GM12874 (cell line): ENCODE data around the gene CPD.
A peak's percentile ranks its signal among the peaks of the same experiment; 100 is the strongest.

ENCODE experiments used
- TF ChIP-seq, protein P1 (sequence below): IDR thresholded peaks from 2 replicates; pipeline ENCODE4 v1.5.1; 2011; ENCODE audit warnings: low read depth, mild to moderate bottlenecking, control low read depth, low read length, moderate library complexity; ENCODE audit not compliant: insufficient read depth

CPD gene

GRCh38 chr17:30458371-30458770 is 79.6 kb downstream of the CPD start:
- TF ChIP-seq, protein P1, sequence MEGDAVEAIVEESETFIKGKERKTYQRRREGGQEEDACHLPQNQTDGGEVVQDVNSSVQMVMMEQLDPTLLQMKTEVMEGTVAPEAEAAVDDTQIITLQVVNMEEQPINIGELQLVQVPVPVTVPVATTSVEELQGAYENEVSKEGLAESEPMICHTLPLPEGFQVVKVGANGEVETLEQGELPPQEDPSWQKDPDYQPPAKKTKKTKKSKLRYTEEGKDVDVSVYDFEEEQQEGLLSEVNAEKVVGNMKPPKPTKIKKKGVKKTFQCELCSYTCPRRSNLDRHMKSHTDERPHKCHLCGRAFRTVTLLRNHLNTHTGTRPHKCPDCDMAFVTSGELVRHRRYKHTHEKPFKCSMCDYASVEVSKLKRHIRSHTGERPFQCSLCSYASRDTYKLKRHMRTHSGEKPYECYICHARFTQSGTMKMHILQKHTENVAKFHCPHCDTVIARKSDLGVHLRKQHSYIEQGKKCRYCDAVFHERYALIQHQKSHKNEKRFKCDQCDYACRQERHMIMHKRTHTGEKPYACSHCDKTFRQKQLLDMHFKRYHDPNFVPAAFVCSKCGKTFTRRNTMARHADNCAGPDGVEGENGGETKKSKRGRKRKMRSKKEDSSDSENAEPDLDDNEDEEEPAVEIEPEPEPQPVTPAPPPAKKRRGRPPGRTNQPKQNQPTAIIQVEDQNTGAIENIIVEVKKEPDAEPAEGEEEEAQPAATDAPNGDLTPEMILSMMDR = no peak

DNA sequence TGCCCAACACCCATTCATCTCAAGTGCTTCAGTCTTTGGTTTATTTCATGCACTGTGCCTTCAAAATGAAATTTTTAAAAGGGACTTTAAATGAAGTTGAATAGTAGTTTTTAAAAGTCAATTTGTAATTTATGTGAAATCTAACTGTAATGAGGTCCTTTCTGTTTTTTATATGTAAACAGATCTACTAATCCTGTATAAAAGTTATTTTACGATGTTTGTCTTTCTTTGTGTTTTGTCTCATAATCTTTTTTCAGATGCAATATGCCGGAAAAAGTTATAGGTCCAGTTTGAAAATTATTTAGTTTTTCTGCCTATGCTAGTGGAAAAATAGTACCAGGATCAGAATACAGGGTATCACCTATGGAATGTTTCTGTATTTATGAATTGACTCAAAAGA is 89.7 kb downstream of the CPD start:
- TF ChIP-seq, protein P1 = no peak

- TF ChIP-seq, protein P1 = no peak
Observed at GRCh38 chr17:30472238-30472890, 93.6 kb downstream of the CPD start.

DNA sequence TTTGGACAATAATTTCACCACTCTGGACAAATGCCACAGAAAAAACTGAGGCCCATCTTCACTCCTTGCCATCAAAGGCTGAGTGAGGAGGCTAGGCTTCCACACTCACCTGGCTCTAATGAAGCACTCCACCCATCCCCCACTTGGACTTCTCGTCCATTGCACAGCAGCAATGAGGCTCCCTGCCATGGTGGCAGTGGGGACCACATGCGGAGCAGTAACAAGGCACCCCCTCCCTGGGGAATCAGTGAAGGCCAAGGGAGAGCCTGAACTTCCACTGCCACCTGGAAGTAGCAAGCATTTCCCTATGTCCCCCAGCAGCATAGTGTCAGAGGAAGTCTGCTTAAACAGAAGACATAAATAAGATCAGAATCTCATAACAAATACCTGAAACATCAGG is 96.5 kb downstream of the CPD start:
- TF ChIP-seq, protein P1 = no peak

DNA sequence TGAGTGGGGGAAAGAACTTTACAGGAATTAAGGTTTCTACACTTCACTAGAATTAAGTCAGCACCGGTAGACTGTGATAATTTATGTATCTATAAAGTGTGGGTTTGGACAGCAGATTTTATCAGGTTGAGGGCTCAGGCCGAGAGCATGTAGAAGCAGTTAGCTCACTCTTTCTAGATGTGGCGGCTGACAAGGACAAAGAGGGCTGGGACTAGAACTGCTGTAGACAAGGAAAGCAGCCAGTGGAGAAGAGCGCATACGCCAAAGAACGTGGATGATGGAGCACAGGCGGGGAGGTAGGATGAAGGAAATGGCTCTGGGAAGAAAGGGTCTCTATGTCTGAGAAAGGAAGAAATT is 98.0 kb downstream of the CPD start:
- TF ChIP-seq, protein P1 = no peak

GRCh38 chr17:30477083-30477773 is 98.5 kb downstream of the CPD start, which contains the start of gene GOSR1:
GOSR1 (plus strand) TSS chr17:30477408; CDS start chr17:30477434, 26 bp downstream.
- TF ChIP-seq, protein P1 = peak; percentile 74

- TF ChIP-seq, protein P1 = no peak
Observed at GRCh38 chr17:30477774-30478115, 99.0 kb downstream of the CPD start.
